Measurements from ENCODE around the gene CLDN19.

DNA sequence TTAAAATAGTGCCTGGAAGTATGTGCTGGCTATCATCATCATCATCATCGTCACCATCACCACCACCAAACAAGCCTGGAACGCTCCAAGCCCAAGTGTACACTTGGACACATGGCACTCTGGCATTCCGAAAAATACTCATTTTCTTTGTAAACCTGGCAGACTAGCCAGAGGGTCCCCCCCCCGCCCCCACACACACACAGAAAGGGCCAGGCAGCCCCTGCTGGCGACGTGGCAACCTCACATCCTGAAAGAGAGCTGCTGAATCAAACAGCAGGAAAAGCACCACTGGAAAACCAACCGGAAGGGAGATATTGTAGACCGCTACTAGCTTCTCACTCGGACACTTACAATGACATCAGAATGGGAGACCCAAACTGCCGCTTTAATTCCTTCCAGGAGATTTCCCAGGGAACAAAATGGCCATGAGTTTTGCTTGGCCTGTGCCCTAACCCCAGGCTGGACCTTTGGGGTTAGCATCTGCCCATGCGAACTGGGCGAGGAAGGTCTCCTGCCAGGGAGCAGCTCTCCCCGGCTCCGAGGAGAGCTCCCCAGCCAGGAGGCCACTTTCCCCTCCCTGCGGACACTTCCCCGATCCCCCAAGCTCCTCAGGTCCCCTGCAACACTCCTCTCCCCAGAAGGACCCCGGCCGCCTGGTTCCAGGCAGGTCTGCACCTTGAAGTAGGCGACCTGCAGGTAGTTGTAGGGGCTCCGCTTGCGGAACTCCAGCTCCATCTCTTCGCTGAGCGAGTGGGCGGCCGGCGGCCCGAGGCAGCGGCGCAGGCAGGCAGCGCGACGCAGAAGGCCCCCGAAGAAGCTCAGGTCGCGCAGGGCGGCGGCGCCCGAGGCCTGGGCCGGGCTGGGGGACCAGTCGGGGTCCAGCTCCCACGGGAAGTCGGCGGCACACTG, 26.1 kb upstream of the CLDN19 start:
- TF ChIP-seq SAP30 (IDR thresholded peaks at IDR 0.05; ENCODE audit: insufficient read depth, insufficient replicate concordance, low read length), result peak; percentile 80
- TF ChIP-seq, protein P1, sequence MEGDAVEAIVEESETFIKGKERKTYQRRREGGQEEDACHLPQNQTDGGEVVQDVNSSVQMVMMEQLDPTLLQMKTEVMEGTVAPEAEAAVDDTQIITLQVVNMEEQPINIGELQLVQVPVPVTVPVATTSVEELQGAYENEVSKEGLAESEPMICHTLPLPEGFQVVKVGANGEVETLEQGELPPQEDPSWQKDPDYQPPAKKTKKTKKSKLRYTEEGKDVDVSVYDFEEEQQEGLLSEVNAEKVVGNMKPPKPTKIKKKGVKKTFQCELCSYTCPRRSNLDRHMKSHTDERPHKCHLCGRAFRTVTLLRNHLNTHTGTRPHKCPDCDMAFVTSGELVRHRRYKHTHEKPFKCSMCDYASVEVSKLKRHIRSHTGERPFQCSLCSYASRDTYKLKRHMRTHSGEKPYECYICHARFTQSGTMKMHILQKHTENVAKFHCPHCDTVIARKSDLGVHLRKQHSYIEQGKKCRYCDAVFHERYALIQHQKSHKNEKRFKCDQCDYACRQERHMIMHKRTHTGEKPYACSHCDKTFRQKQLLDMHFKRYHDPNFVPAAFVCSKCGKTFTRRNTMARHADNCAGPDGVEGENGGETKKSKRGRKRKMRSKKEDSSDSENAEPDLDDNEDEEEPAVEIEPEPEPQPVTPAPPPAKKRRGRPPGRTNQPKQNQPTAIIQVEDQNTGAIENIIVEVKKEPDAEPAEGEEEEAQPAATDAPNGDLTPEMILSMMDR (IDR thresholded peaks at IDR 0.05; ENCODE audit: control extremely low read depth in 1 of 3, insufficient read depth in 1 of 3, low read depth in 1 of 3, low read length in 3 of 3), result peak; percentile 49 to 61 (median 52)
- TF ChIP-seq HDAC6 (IDR thresholded peaks at IDR 0.05; ENCODE audit: low read depth, low read length), result no peak
- no peak for TF ChIP-seq SRF (IDR thresholded peaks at IDR 0.05; ENCODE audit: low read depth, low read length)
- TF ChIP-seq BACH1 (IDR thresholded peaks at IDR 0.05; ENCODE audit: low read length), result no peak
- no peak for TF ChIP-seq POLR2A (IDR thresholded peaks at IDR 0.05; ENCODE audit: control extremely low read depth in 1 of 2, low read depth in 2 of 2, low read length in 2 of 2)
- no peak for TF ChIP-seq EZH2 (IDR thresholded peaks at IDR 0.05; ENCODE audit: low read depth, low read length, severe bottlenecking)
- no peak for TF ChIP-seq CTBP2 (IDR thresholded peaks at IDR 0.05; ENCODE audit: borderline replicate concordance, insufficient read depth, insufficient read length, low read length)
- no peak for TF ChIP-seq YY1 (IDR thresholded peaks at IDR 0.05; ENCODE audit: low read depth, low read length)
- no peak for TF ChIP-seq BCL11A (IDR thresholded peaks at IDR 0.05; ENCODE audit: low read depth in 2 of 2, low read length in 2 of 2)
- TF ChIP-seq, protein P2, sequence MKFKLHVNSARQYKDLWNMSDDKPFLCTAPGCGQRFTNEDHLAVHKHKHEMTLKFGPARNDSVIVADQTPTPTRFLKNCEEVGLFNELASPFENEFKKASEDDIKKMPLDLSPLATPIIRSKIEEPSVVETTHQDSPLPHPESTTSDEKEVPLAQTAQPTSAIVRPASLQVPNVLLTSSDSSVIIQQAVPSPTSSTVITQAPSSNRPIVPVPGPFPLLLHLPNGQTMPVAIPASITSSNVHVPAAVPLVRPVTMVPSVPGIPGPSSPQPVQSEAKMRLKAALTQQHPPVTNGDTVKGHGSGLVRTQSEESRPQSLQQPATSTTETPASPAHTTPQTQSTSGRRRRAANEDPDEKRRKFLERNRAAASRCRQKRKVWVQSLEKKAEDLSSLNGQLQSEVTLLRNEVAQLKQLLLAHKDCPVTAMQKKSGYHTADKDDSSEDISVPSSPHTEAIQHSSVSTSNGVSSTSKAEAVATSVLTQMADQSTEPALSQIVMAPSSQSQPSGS (IDR thresholded peaks at IDR 0.05; ENCODE audit: low read length), result no peak
- no peak for TF ChIP-seq POLR2AphosphoS5 (IDR thresholded peaks at IDR 0.05; ENCODE audit: low read depth, low read length)
- TF ChIP-seq SIX5 (IDR thresholded peaks at IDR 0.05; ENCODE audit: low read depth, low read length), result no peak
- no peak for TF ChIP-seq CREB1 (IDR thresholded peaks at IDR 0.05)

Data from H1 (cell line).